GM19023 (cell line): ENCODE data around the gene NEK7.
"Not testable (repeated sequence)": the region's sequence is repeated elsewhere in the genome, so short reads cannot be mapped to it uniquely, and the experiment has no call there.

Experiments
- ATAC-seq: cut with Tn5 transposase; IDR thresholded peaks from one replicate; pipeline ENCODE4 v1.9.1; 2021; ENCODE audit warnings: mild to moderate bottlenecking, moderate library complexity; ENCODE audit not compliant: unreplicated experiment

Gene NEK7

GRCh38 chr1:198280080-198280479 lies 123.3 kb downstream of the NEK7 start:
- no peak for ATAC-seq

- ATAC-seq: no peak
Observed at GRCh38 chr1:198281911-198282310, 125.1 kb downstream of the NEK7 start.

GRCh38 chr1:198283222-198283621 lies 126.4 kb downstream of the NEK7 start:
- ATAC-seq: no peak

GRCh38 chr1:198287916-198288315 lies 131.1 kb downstream of the NEK7 start:
- ATAC-seq: no peak

GRCh38 chr1:198290089-198290683 lies 133.4 kb downstream of the NEK7 start:
- no peak for ATAC-seq

GRCh38 chr1:198291036-198291435 lies 134.2 kb downstream of the NEK7 start:
- no peak for ATAC-seq

- no peak for ATAC-seq
Observed at GRCh38 chr1:198291924-198292323, 135.1 kb downstream of the NEK7 start.

GRCh38 chr1:198295225-198295624 lies 138.4 kb downstream of the NEK7 start:
- ATAC-seq: no peak

GRCh38 chr1:198295971-198296370 lies 139.2 kb downstream of the NEK7 start:
- ATAC-seq: no peak

- ATAC-seq: no peak
Observed at GRCh38 chr1:198297281-198297680, 140.5 kb downstream of the NEK7 start.

- no peak for ATAC-seq
Observed at GRCh38 chr1:198298640-198299039, 141.8 kb downstream of the NEK7 start.

- no peak for ATAC-seq
Observed at GRCh38 chr1:198300451-198300850, 143.7 kb downstream of the NEK7 start.

- ATAC-seq: no peak
Observed at GRCh38 chr1:198304431-198304830, 147.6 kb downstream of the NEK7 start.

- not testable (repeated sequence) for ATAC-seq
Observed at GRCh38 chr1:198314817-198315216, 158.0 kb downstream of the NEK7 start.

GRCh38 chr1:198315331-198315730 lies 158.5 kb downstream of the NEK7 start:
- ATAC-seq: not testable (repeated sequence)

GRCh38 chr1:198316546-198317100 lies 159.8 kb downstream of the NEK7 start:
- ATAC-seq: no peak

- ATAC-seq: peak; percentile 71
Observed at GRCh38 chr1:198318085-198318484, 161.3 kb downstream of the NEK7 start.

- no peak for ATAC-seq
Observed at GRCh38 chr1:198320759-198321158, 164.0 kb downstream of the NEK7 start.

GRCh38 chr1:198326232-198326631 lies 169.4 kb downstream of the NEK7 start:
- ATAC-seq: no peak

- ATAC-seq: no peak
Observed at GRCh38 chr1:198326915-198327314, 170.1 kb downstream of the NEK7 start.

- ATAC-seq: peak; percentile 56
Observed at GRCh38 chr1:198328458-198329032, 171.7 kb downstream of the NEK7 start.

GRCh38 chr1:198330982-198331615 lies 174.3 kb downstream of the NEK7 start:
- no peak for ATAC-seq
